Subcutaneous adipose tissue (tissue), 4 donors: Measurements from ENCODE around the gene KLHL28. TPM values are rescaled to one million over a fixed set of nuclear protein-coding genes. Genes with fewer than 3 reads are reported as not detected.

Source experiments
- total RNA-seq, 4 donors: library from RNA; depleted of rRNA; stranded (reverse); fragments of >200 nt; gene quantifications; one replicate each; pipeline ENCODE4 v1.1.0, GENCODE V29; 2016
- TF ChIP-seq, protein P1 (sequence below): fragments of 450-650 bp; IDR thresholded peaks from one replicate; pipeline ENCODE4 v1.5.1; 2016; ENCODE audit warnings: low read depth, mild to moderate bottlenecking, control low read depth, antibody characterized with exemption, moderate library complexity

The KLHL28 gene
- total RNA-seq, 4 donors from 2014 or later: 8.7 to 14.0 (median 12.9) TPM

DNA sequence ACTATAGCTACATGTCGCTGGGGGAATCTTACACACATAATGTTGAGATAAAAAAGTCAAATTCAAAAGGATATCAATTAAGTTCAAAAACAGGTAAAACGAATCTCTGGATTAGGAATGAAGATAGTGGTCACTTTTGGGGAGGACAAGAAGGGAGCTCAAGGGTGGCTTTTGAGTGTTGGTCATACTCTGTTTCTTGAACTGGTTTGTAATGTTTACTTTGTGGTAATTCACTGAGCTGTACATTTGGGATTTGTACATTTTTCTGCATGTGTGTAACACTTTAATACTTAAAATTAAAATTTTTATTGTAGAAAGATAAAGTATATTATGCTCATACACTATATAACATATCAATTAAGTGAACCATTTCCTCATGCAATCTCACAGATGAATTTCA, 26.6 kb downstream of the KLHL28 start:
- TF ChIP-seq, protein P1, sequence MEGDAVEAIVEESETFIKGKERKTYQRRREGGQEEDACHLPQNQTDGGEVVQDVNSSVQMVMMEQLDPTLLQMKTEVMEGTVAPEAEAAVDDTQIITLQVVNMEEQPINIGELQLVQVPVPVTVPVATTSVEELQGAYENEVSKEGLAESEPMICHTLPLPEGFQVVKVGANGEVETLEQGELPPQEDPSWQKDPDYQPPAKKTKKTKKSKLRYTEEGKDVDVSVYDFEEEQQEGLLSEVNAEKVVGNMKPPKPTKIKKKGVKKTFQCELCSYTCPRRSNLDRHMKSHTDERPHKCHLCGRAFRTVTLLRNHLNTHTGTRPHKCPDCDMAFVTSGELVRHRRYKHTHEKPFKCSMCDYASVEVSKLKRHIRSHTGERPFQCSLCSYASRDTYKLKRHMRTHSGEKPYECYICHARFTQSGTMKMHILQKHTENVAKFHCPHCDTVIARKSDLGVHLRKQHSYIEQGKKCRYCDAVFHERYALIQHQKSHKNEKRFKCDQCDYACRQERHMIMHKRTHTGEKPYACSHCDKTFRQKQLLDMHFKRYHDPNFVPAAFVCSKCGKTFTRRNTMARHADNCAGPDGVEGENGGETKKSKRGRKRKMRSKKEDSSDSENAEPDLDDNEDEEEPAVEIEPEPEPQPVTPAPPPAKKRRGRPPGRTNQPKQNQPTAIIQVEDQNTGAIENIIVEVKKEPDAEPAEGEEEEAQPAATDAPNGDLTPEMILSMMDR: no peak

DNA sequence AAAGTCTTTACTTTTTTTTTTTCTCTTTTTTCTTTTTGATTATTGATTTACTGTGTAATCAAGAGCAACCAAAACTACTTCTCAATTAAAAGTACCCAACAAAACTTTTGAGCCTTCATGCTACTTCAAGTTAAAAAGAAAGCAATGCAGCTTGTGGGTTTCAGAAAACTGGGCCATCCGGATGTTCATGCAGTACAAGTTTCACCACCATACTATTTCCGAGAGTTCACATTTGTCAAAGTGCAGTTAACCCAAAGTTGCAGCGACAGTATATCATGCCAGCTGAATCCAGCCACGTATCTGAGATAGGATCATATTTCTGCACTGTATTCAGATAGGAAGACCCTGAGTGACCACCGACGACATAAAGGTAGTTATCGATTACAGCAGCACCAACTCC, 33.0 kb downstream of the KLHL28 start:
- TF ChIP-seq, protein P1: no peak

DNA sequence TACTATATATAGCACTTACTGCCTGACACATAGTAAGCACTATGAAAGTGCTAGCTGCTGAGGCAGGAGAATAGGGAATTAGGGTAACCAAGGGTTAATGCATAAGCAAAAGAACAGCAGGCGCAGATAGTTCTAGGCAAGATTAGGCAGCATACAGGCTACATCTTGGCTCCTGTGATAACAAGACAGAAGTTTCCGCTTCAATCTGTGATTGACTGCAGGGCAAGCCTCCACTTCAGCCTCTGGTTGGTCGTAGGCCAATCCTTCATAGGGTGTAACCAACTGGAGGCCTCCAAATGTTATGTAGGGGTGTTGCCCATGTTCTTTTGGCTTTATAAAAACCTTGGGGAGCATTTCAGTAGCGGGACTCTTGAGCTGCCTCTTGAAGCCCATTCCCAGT, 46.9 kb downstream of the KLHL28 start:
- TF ChIP-seq, protein P1: no peak

DNA sequence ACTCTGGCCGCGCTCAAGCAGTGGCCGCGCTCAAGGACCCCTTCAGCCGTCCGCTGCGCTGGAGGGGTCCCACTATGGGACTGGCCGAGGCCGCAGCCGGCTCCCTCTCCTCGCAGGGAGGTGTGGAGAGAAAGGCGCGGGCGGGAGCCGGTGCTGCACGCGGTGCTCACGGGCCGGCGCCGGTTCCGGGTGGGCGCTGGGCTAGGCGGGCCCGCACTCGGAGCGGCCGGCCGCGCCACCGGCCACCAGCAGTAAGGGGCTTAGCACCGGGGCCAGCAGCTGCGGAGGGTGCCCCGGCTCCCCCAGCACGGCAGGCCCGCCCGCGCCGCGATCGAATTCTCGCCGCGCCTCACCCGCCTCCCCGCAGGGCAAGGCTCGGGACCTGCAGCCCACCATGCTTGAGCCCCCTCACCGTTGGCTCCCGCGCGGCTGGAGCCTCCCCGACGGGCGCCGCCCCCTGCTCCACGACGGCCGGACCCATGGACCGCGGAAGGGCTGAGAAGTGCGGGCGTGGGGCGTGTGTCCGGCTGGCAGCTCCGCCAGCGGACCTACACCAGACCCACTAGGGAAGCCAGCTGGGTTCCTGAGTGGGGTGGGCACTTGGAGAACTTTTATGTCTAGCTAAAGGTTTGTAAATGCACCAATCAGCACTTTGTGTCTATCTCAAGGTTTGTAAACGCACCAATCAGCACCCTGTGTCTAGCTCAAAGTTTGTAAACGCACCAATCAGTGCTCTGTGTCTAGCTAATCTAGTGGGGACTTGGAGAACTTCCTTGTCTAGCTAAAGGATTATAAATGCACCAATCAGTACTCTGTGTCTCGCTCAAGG, 49.5 kb downstream of the KLHL28 start:
- TF ChIP-seq, protein P1: no peak

DNA sequence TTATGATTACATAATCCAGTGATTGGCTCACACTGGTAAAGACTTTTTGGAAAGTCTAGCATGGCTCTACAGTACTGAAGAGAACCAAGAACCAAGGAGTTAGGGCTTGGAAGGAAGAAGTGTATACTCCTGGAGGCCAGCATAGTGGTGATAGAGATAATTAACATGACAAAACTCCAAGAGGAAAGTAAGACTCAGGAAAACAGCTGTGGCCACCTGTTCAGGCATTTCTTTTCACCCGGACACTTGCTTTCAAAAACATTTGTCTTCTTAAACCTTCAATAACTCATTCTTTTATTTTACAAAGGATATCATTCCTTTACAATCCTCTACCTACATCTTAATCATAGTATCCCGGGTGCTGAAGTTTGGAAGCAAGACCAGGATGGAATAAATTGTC, 50.9 kb downstream of the KLHL28 start:
- TF ChIP-seq, protein P1: no peak

DNA sequence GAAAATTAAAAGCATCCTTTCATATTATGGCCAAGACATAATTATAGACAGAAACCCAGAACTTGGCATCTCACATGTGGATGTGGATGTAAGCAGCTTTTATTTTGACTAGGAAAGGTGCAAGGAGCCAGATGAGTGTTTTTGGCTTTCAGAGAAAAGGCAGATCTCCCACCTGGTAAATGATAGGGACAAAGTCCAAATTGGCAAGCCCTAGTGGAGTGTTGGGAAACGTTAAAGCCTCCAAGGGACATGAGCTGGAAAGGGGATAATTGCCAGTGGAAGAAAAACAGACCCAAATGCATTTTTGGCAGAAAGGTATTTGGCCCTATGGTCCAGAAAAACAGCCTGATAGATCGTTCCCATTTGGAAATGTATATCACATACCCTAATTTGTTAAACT, 60.1 kb downstream of the KLHL28 start:
- TF ChIP-seq, protein P1: no peak

DNA sequence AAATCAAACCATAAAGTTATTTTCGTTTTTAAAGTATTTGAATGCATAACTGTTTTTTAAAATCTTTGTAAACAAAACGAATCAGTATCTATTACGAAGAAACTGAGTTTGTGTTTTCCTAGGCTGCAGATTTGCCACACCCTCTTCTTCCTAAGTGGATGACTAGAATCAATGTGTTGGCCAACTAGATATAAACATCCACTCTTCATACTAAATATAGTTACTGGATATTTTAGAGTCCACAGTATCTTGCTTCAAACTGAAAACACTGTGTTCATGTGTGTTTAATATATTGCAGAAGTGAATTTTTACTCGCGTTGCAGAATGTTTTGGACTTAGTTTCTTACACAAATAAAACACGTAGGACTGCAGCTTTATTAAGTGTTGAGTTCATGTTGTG, 63.2 kb downstream of the KLHL28 start:
- TF ChIP-seq, protein P1: no peak
